HL-60 (cell line): ENCODE measurements around the gene ARFIP2.

Source experiments
- CTCF ChIP-seq: IDR thresholded peaks from one replicate; pipeline ENCODE4 v1.5.1; 2011; ENCODE audit warnings: low read length, control low read depth, inconsistent platforms; ENCODE audit not compliant: insufficient read depth
- REST ChIP-seq: IDR thresholded peaks from 2 replicates; pipeline ENCODE4 v1.6.1; 2012; ENCODE audit warnings: low read depth; ENCODE audit not compliant: insufficient replicate concordance

GRCh38 chr11:6452219-6452618 lies 28.9 kb downstream of the ARFIP2 start:
- TF ChIP-seq CTCF (no peak), REST (no peak)
